Stimulated activated naive CD4-positive, alpha-beta T cell treated with Interleukin-2 at 50 U/mL for 16 hours (primary cell): ENCODE results near the gene CARD19.
A peak's percentile ranks its signal among the peaks of the same experiment; 100 is the strongest.

Source experiments
- DNase-seq: peaks from one replicate; lab custom pipeline; 2025; lab: John Stamatoyannopoulos, UW

CARD19 gene

GRCh38 chr9:93064392-93065134 lies 31.5 kb upstream of the CARD19 start:
- DNase-seq: peak; percentile 88

- DNase-seq: no peak
Measured at GRCh38 chr9:93065135-93065720, 30.8 kb upstream of the CARD19 start.

- no peak for DNase-seq
Measured at GRCh38 chr9:93066978-93067603, 28.9 kb upstream of the CARD19 start.

- DNase-seq: no peak
Measured at GRCh38 chr9:93068956-93069355, 27.1 kb upstream of the CARD19 start.

- no peak for DNase-seq
Measured at GRCh38 chr9:93071464-93071863, 24.6 kb upstream of the CARD19 start.

- DNase-seq: no peak
Measured at GRCh38 chr9:93072383-93072795, 23.6 kb upstream of the CARD19 start.

GRCh38 chr9:93076101-93076791 lies 19.8 kb upstream of the CARD19 start:
- no peak for DNase-seq

- DNase-seq: no peak
Measured at GRCh38 chr9:93076792-93077128, 19.3 kb upstream of the CARD19 start.

GRCh38 chr9:93077367-93077766 lies 18.6 kb upstream of the CARD19 start:
- no peak for DNase-seq

GRCh38 chr9:93077811-93078210 lies 18.2 kb upstream of the CARD19 start:
- DNase-seq: no peak

GRCh38 chr9:93079371-93079770 lies 16.6 kb upstream of the CARD19 start:
- no peak for DNase-seq

GRCh38 chr9:93080406-93080805 lies 15.6 kb upstream of the CARD19 start:
- no peak for DNase-seq

GRCh38 chr9:93081081-93081529 lies 14.9 kb upstream of the CARD19 start:
- DNase-seq: no peak

- no peak for DNase-seq
Measured at GRCh38 chr9:93081931-93082330, 14.1 kb upstream of the CARD19 start.

GRCh38 chr9:93082841-93083411 lies 13.1 kb upstream of the CARD19 start:
- DNase-seq: no peak

- DNase-seq: peak; percentile 21
Measured at GRCh38 chr9:93083592-93084470, 12.2 kb upstream of the CARD19 start.

GRCh38 chr9:93084471-93084881 lies 11.5 kb upstream of the CARD19 start:
- DNase-seq: no peak

GRCh38 chr9:93085676-93086075 lies 10.3 kb upstream of the CARD19 start:
- no peak for DNase-seq

GRCh38 chr9:93086447-93087224 lies 9.4 kb upstream of the CARD19 start:
- DNase-seq: no peak

GRCh38 chr9:93087971-93088655 lies 7.9 kb upstream of the CARD19 start:
- no peak for DNase-seq
